HepG2 (cell line): ENCODE measurements around the gene CASP6. TPM values are rescaled to one million over a fixed set of nuclear protein-coding genes. Genes with fewer than 3 reads are reported as not detected.
A peak's percentile ranks its signal among the peaks of the same experiment; 100 is the strongest.

Experiments used
- ATAC-seq: fragments of 200-7000 bp; cut with Tn5 transposase; 3 replicates; pipeline ENCODE4 v1.9.1; 2020; ENCODE audit warnings: mild to moderate bottlenecking, moderate library complexity
- BruUV-seq: library from RNA; stranded (reverse); fragments of 400-500 nt; replicated peaks from 2 replicates; lab custom pipeline; 2021; lab: Mats Ljungman, UMichigan
- CTCF ChIA-PET: fragments of 300-600 bp; formaldehyde crosslinking; extraction: SDS; loops from one replicate; lab custom pipeline; 2021; ENCODE audit warnings: low total read pairs, inconsistent platforms, low intra/inter-chr PET ratio; lab: Yijun Ruan, JAX
- POLR2A ChIA-PET: fragments of 350-600 bp; sonication (Branson Sonifier 250); formaldehyde crosslinking; loops from one replicate; lab custom pipeline; 2020; ENCODE audit warnings: antibody characterized with exemption, inconsistent platforms; lab: Yijun Ruan, JAX
- DNase-seq: peaks from one replicate; pipeline ENCODE4 v3.0.0-alpha.2; 2015; ENCODE audit warnings: low spot score
- FAIRE-seq: peaks from 3 replicates; lab custom pipeline; 2011; peaks lifted over from hg19 to GRCh38; lab: Jason Lieb, UNC
- H2AFZ ChIP-seq: one replicate; pipeline ENCODE4 v1.6.1; 2011; ENCODE audit warnings: low read length, inconsistent platforms
- H3K27ac ChIP-seq: fragments of 300-600 bp; 3 replicates; pipeline ENCODE4 v1.8.0; 2011; ENCODE audit warnings: mixed run types, mild to moderate bottlenecking, mixed read lengths, low read length, inconsistent platforms; ENCODE audit not compliant: insufficient read depth; ENCODE audit errors: extremely low read length
- H3K27me3 ChIP-seq, 2 experiments: fragments of 200-600 bp in 1 of 2; 2 replicates in 1 of 2; 3 replicates in 1 of 2; pipeline versions ENCODE4 v1.6.0 to v1.8.0; 2011; ENCODE audit warnings: low read length in 2 of 2, mild to moderate bottlenecking in 2 of 2, moderate library complexity in 2 of 2, inconsistent platforms in 1 of 2; ENCODE audit not compliant: insufficient read depth in 2 of 2, control insufficient read depth in 1 of 2
- H3K36me3 ChIP-seq, 2 experiments: fragments of 200-600 bp in 1 of 2; replicated peaks in 1 of 2; 2 replicates in 1 of 2; 3 replicates in 1 of 2; pipeline versions ENCODE4 v1.5.1 to v1.8.0; 2011; ENCODE audit warnings: low read length in 2 of 2, inconsistent platforms in 1 of 2; ENCODE audit not compliant: insufficient read depth in 2 of 2, control insufficient read depth in 1 of 2
- H3K4me1 ChIP-seq: 2 replicates; pipeline ENCODE4 v1.5.1; 2012; ENCODE audit warnings: low read length, inconsistent platforms; ENCODE audit not compliant: insufficient read depth
- H3K4me2 ChIP-seq: 2 replicates; pipeline ENCODE4 v1.6.0; 2011; ENCODE audit warnings: low read depth, low read length, inconsistent platforms
- H3K4me3 ChIP-seq, 3 experiments: fragments of 200-600 bp in 1 of 3; sonication (generic), shearing (Covaris generic) in 1 of 3; replicated peaks in 1 of 3; 2 replicates each; pipeline ENCODE4 v1.5.1; 2011 to 2016; ENCODE audit warnings: low read length in 3 of 3, inconsistent platforms in 2 of 3, low read depth in 2 of 3, mild to moderate bottlenecking in 2 of 3, control low read depth in 1 of 3, mixed read lengths in 1 of 3; ENCODE audit not compliant: insufficient read depth in 1 of 3
- H3K79me2 ChIP-seq: one replicate; pipeline ENCODE4 v1.6.1; 2011; ENCODE audit warnings: low read length, inconsistent platforms; ENCODE audit not compliant: insufficient read depth
- H3K9ac ChIP-seq: 2 replicates; pipeline ENCODE4 v1.6.0; 2011; ENCODE audit warnings: mild to moderate bottlenecking, low read depth, low read length, inconsistent platforms; ENCODE audit not compliant: insufficient read depth
- H3K9me3 ChIP-seq: 2 replicates; pipeline ENCODE4 v1.5.1; 2012; ENCODE audit warnings: mild to moderate bottlenecking, low read length
- H4K20me1 ChIP-seq: 2 replicates; pipeline ENCODE4 v1.6.0; 2011; ENCODE audit warnings: inconsistent platforms, mild to moderate bottlenecking, low read length, moderate library complexity; ENCODE audit not compliant: insufficient read depth
- AKNA ChIP-seq: sonication (generic); formaldehyde crosslinking; IDR thresholded peaks from 2 replicates; pipeline ENCODE4 v1.4.0; 2020; ENCODE audit warnings: missing genetic modification reagents, borderline replicate concordance
- YEATS2 ChIP-seq: sonication (generic); formaldehyde crosslinking; IDR thresholded peaks from 2 replicates; pipeline ENCODE4 v1.4.0; 2020; ENCODE audit warnings: missing genetic modification reagents, borderline replicate concordance
- ZNF564 ChIP-seq: sonication (generic); formaldehyde crosslinking; IDR thresholded peaks from 2 replicates; pipeline ENCODE4 v1.8.1; 2023; ENCODE audit warnings: mild to moderate bottlenecking, missing genetic modification reagents
- in situ Hi-C: cut with HindIII; loops from 2 replicates; pipeline ENCODE4 v1.10.0; 2017; ENCODE audit warnings: low pct_unique_long_range_greater_than_20kb; ENCODE audit not compliant: extremely low pct_ligation_motif_present
- intact Hi-C: fragments of 100-400 bp; cut with micrococcal nuclease; formaldehyde crosslinking; loops from one replicate; pipeline ENCODE4 v1.10.0; 2022; ENCODE audit not compliant: unreplicated experiment
- polyA plus RNA-seq, 8 experiments: library from polyadenylated mRNA; depleted of rRNA in 3 of 8; stranded (reverse) in 7 of 8; unstranded in 1 of 8; fragments of >200 nt; fragmentation: Illumina TruSeq in 4 of 8; extraction: Trizol in 4 of 8; gene quantifications; 2 replicates each; pipeline versions ENCODE4 v1.2.1 to v1.2.3, GENCODE V29; 2011 to 2016; ENCODE audit warnings: low read depth in 4 of 8, missing spikeins in 1 of 8, mixed read lengths in 1 of 8; ENCODE audit not compliant: insufficient read depth in 1 of 8
- total RNA-seq, 5 experiments: library from RNA; depleted of rRNA; stranded (reverse); fragments of >200 nt; fragmentation: Illumina TruSeq; extraction: Trizol; gene quantifications; 2 replicates each; pipeline ENCODE4 v1.2.3, GENCODE V29; 2016; ENCODE audit warnings: low read depth in 1 of 5

The CASP6 gene
- total and polyA plus RNA-seq, 2 of the 13 experiments (the other 11 are each of a cell fraction or from before 2014, with no cell fraction given): 19.7 to 34.6 TPM

- no peak for TF ChIP-seq AKNA (CRISPR knock-in tag)
Measured at GRCh38 chr4:109723110-109723509, 19.9 kb upstream of the CASP6 start (continued).

GRCh38 chr4:109722357-109722756 lies 19.1 kb upstream of the CASP6 start:
- Histone ChIP-seq H3K4me3 (no peak overlapping the region), H3K36me3 (peaks cover 0 to 8% of the 10 kb centered on the region in 2 experiments; a peak in 2 of 5 replicates), H3K27ac (no peak overlapping the region), H3K9ac (no peak overlapping the region), H3K9me3 (no peaks in the 10 kb centered on the region), H2AFZ (no peak overlapping the region), H4K20me1 (no peaks in the 10 kb centered on the region), H3K4me1 (peaks cover 22% of the 10 kb centered on the region), H3K4me2 (no peak overlapping the region), H3K27me3 (no peaks in the 10 kb centered on the region; a peak in 1 of 5 replicates), H3K79me2 (peaks cover 36% of the 10 kb centered on the region)
- no peak for DNase-seq
- FAIRE-seq: no peak
- TF ChIP-seq ZNF564 (CRISPR knock-in tag): peak; percentile 89; the same call in 1 of the 2 replicates
- no peak for TF ChIP-seq YEATS2 (CRISPR knock-in tag)
- no peak for ATAC-seq
- in situ Hi-C loops: no loop called here
- BruUV-seq: no TSS peak
- intact Hi-C loops: loop anchor here (10.0 kb wide), 2 partner anchors 158 to 288 kb away; partner anchors contain the start of genes MCUB and SEC24B
- ChIA-PET POLR2A (no interaction called here), CTCF (no interaction called here)
